ENCODE data around the gene CCDC74B.
"Not testable (repeated sequence)": the region's sequence is repeated elsewhere in the genome, so short reads cannot be mapped to it uniquely, and the experiment has no call there.

Gene CCDC74B

DNA sequence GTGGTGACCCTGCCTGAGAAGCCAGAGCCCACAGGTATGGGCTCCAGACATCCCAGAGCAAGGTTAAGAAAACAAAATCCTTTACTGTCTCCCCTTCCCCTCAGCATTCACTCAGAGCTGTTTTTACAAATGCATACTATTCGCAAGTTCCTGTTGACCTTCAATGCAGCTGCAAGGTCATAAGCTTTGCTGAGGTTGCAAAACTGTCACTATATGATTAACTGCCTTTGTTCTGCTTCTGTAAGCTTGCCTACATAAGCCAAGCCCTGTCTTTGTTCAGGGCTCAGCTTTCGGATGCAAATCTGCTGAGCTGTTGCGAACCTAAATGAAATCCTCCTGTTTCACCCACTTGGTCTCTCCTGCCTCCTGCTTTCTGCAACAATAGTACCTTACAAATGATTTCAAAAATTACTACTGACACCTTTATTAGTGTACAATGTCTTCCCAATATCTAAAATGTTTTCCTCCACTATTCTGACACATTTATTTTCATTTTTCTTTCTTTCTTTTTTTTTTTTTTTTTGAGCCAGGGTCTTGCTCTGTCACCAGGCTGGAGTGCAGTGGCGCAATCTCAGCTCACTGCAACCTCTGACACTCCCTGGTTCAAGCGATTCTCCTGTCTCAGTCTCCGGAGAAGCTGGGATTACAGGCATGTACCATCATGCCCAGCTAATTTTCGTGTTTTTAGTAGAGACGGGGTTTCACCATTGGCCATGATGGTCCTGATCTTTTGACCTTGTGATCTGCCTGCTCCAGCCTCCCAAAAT lies 42.1 kb downstream of the CCDC74B start:
- DNase-seq (ENCODE audit: low read depth in 2 of 2, low spot score in 1 of 2), result not testable (repeated sequence)
